Suppressor macrophage treated with lipopolysaccharide for 1 hour (primary cell): ENCODE results near the gene LEF1.
"Not testable (repeated sequence)": the region's sequence is repeated elsewhere in the genome, so short reads cannot be mapped to it uniquely, and the experiment has no call there.

Source experiments
- DNase-seq, 3 donors: peaks; one replicate each; pipeline ENCODE4 v3.0.0-alpha.2; 2020 to 2022

LEF1 gene

GRCh38 chr4:108055787-108056186 lies 112.9 kb downstream of the LEF1 start:
- no peak for DNase-seq

- DNase-seq: no peak
Measured at GRCh38 chr4:108054025-108054638, 114.6 kb downstream of the LEF1 start.

DNA sequence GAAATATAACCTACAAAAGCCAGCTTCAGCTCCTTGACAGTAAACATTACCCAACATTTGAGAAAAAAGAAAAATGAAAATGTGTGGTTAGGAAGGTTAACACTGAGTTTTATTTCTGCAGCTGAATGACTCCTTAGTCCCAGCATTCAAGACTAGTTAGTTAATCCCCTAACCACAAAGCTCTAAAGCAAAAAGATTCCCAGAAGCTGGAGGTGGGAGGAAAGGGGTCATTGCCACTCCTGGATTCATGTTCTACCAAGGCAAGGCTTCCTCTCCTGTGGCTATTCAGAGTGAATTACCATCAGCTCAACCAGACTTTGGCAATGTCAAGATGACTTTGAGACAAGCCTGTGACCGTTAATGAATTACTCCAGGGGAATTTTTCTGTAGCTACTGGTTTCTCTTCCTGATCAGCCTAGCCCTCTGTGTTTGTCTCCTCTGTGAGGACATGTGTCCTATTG lies 115.5 kb downstream of the LEF1 start:
- no peak for DNase-seq

DNA sequence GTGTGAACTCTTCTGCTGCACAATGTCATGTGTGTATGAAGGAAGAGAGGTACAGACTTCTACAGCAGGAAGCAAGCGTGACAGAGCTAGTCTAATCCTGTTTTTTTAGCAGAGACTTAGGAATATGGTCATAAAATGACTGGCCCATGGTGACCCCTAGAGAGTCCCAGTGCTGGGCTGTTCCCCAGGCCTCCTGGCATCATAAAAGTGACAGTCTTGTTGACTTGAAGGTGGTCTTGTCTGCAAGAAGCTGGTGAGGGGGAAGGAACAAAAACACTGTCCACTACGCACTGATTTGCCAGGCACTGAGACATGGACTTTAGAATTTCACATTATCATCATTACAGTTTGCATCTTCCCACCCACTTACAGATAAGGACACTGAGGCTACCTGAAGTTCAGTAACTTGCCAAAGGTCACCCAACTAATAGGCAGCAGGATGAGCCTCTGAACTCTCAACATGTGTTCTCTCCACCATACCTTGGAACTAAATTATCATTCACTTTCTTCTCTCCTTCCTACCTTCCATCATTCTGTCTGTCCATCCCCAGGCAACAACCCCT lies 116.1 kb downstream of the LEF1 start:
- DNase-seq: no peak

GRCh38 chr4:108051343-108051742 lies 117.4 kb downstream of the LEF1 start:
- no peak for DNase-seq

- not testable (repeated sequence) for DNase-seq
Measured at GRCh38 chr4:108050166-108051111, 118.3 kb downstream of the LEF1 start.

DNA sequence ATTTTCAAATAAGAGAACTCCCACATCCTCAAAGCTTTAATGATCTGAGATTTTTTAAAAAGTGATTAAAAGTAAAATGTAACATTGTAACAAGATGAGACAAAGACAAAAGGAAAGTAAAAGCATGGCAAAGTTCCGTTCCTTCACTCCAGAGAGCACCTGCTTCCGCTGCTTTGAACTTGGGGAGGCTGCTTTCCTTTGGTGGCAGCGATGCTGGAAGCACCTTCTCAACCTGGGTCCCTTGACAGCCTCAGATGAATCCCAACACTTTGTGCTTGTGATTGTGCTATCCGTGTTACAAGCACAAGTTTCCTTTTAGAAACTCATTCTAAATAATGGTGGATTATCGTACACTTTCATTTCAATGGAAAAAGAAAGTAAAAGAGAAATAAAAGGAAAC lies 119.3 kb downstream of the LEF1 start:
- no peak for DNase-seq

DNA sequence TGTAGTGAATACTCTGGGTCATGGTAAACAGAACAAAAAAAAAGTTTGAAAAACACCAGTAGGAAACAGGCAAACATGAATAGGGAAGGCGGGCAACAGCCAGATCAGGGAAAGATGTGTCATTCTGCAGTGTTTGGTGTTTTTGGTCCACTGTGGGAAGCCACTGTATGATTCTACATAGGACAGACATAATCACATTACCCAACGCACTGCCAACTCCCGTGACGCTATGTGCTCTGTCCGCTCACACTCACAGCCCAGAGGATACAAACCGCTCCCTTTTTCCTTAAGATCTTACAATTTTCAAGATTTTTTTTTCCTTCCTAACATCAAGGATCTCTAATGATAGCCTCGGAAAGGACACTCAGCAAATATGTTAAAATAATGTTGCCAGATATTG lies 119.7 kb downstream of the LEF1 start:
- no peak for DNase-seq

DNA sequence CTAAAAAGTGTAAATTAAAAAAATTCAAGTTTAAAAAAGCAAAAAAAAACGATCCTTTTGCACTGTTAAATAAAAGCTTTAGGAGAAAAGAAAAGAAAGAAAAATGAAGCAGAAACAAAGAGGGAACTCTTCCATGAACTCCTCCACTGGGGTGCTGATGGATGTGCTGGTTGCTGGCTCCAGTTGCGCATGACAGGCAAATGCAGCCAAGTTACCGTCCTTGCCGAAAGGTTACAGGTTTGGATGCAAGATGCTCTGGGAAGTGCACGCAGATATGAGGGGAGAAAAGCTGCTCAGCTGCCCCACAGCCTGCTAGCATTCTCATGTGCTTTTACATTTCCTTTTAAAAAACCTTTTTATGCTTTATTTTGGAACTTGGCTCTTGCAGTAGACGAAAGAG lies 120.6 kb downstream of the LEF1 start:
- no peak for DNase-seq

GRCh38 chr4:108047199-108047598 lies 121.5 kb downstream of the LEF1 start:
- DNase-seq: no peak

GRCh38 chr4:108045687-108046024 lies 123.1 kb downstream of the LEF1 start:
- no peak for DNase-seq

GRCh38 chr4:108044951-108045686 lies 123.6 kb downstream of the LEF1 start:
- no peak for DNase-seq

DNA sequence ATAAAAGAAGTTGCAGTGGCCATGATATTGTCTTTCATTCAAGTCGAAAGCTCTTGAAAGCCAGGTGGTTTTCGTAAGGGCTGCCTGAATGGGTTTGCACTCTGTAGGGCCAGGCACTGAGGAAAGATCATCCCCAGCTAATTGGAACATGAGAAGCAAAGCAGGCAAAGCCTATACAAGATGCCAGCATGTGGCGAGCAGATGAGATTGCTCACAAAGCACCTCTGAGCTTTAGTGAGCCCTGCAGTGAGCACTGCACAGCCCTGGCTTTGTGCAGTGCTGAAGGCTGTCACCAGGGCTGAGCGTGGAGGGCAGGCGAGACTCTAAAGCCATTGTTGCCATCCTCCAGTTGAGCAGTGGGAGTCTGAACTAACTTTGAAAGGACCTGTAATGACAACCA lies 125.2 kb downstream of the LEF1 start:
- DNase-seq: no peak

GRCh38 chr4:108042927-108043326 lies 125.8 kb downstream of the LEF1 start:
- no peak for DNase-seq

GRCh38 chr4:108037884-108038283 lies 130.8 kb downstream of the LEF1 start:
- no peak for DNase-seq

- DNase-seq: no peak
Measured at GRCh38 chr4:108036213-108036612, 132.5 kb downstream of the LEF1 start.

DNA sequence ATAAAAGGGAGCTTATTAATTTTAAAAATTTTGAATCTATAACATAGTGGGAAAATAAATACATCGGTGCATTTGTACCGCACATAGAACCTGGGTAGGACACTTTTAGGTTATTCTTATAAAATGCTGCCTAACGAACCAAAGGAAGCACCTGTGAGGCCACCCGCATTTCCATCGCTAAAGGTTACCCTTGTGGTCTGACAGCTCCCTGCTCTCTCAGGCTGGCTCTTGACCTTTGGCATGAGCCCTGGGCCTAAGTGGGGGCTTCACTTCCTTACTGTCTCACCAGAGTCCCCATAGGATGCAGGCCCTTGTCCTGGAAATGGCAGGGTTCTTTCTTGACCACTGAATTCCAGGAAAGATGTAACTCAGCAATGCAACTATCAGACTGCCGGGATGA lies 133.0 kb downstream of the LEF1 start:
- DNase-seq: no peak

DNA sequence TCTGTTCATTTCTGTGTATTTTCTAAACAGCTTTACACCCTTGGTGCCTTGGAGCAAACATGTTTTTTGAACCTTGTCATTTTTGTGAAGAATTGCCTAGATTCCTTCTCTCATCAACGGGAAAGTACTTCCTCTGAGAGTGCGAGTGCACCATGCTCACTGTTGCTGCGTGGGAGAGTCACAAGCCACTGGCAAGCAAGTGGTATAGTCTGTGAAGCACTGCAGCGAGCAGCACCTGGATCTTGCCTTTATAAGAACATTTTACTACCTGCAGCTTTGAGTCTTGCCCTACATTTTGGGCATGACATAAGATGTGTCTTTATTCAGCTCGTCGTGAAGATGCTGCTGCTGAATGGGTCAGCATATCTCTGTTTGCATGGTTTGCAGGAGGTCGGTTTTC lies 134.2 kb downstream of the LEF1 start:
- DNase-seq: no peak

GRCh38 chr4:108033348-108033747 lies 135.4 kb downstream of the LEF1 start:
- no peak for DNase-seq

DNA sequence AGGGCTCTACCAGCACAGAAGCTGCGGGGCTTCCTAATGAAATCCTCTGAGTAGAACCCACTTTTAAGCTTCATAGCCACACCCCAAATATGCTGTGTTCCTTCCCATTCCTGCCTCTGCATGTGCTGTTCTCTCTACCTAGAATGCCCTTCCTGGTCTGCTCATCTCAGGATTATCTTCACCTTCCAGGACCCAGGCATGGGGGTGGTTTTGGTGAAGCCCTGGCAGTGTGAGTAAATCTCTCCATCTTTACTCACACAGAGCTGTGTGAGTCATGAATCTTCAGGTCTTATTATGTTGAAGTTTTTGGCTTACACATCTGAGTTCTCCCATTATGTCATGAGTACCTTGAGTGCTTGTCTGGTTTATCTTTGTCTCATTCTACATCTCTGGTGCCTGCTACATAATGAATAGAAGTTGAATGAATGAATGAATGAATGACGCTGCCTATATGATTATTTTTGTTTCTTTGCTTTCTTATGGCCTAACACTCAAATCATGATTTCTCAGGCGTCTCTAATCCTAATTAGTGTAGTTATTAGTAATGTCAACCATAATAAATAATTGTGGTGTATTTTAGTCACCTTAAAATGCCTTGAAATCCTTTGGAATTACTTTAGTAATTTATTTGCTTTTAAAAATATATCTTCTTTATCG lies 137.2 kb downstream of the LEF1 start:
- DNase-seq: no peak

DNA sequence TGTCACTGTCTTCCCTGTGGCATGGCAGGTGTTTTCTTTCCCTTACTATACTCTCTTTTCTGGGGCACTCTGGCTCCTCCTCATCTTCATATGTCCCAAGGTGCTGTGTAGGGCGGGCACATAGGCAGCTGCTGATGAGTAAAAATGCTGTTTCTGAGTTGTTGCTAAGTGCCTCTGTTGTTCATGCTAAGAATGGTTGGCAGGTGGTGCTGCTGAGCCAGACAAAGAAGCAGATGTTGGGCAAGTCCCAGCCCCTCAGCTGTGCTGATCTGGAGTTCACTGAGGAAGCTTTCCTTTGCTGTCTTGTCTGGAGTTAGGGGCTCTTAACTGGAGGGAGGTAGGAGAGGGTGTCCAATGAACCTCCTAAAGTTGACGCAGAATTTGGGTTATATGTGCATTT lies 138.4 kb downstream of the LEF1 start:
- DNase-seq: peak; percentile 38 to 43 (median 39)

GRCh38 chr4:108029731-108030130 lies 139.0 kb downstream of the LEF1 start:
- no peak for DNase-seq
